MM.1S (cell line): Measurements from ENCODE around the gene AMACR.

ENCODE experiments used
- CTCF ChIP-seq: fragments of 300-600 bp; sonication (generic); IDR thresholded peaks from 2 replicates; pipeline ENCODE4 v1.5.1; 2016; ENCODE audit warnings: antibody characterized with exemption, low read length, mixed read lengths
- EZH2phosphoT487 ChIP-seq: fragments of 300-600 bp; sonication (generic); IDR thresholded peaks from 2 replicates; pipeline ENCODE4 v1.6.1; 2018; ENCODE audit warnings: antibody characterized with exemption, low read length

- TF ChIP-seq CTCF (no peak), EZH2phosphoT487 (no peak)
These were observed 23.2 kb downstream of the AMACR start, which contains the start of gene SLC45A2 for GRCh38 chr5:33984671-33985124.
